ENCODE data around the gene AGBL4.

AGBL4 gene

GRCh38 chr1:49185450-49185980 lies 838.2 kb downstream of the AGBL4 start:
- H3K27ac ChIP-seq = no peak overlapping the region
- TF ChIP-seq CTCF (conservative IDR thresholded peaks at IDR 0.05) = no peak

- no peak for TF ChIP-seq CTCF (conservative IDR thresholded peaks at IDR 0.05)
- no peak overlapping the region for H3K27ac ChIP-seq
Observed at GRCh38 chr1:49183489-49183888, 840.3 kb downstream of the AGBL4 start.

DNA sequence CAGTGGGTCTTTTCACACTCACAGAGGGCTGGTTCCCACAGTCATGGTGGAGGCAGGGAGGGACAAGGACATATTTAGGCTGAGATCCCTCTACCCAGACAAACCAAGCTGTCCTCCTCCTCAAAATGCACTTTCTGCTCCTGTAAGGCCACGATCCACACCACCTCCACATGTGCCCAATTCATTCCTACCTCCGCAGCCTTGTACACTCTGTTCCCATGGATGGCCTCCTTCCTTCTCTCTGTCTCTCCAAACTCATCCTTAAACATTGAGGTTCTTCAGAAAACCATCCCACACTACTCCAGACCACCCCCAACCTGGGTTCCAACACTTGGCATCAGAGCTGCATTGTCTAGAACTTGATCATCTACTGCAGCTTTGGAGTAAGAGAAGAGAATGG lies 842.7 kb downstream of the AGBL4 start:
- no peak overlapping the region for H3K27ac ChIP-seq

GRCh38 chr1:49171941-49172593 lies 851.7 kb downstream of the AGBL4 start:
- no peak for TF ChIP-seq CTCF (conservative IDR thresholded peaks at IDR 0.05)
- no peak overlapping the region for H3K27ac ChIP-seq

More for the DNA sequence above, 842.7 kb downstream of the AGBL4 start:
- no peak for TF ChIP-seq CTCF (conservative IDR thresholded peaks at IDR 0.05)

DNA sequence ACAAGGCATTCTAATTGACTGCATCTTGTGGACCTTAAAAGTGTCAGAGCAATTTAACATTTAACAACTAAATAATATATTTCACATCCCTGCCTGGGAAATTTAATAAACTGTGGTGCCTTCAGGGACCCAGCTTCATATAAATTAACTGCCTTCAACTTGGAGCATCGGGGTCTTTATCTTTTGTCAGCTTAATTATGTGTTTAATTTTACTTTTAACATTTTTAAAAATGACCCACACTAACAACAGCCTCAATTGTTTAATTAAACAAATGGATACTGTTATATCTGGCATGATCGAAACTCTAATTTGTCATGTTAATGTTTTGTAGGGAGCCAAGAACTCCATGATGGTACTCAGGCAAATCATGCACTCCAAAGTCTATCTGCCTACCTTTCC lies 857.7 kb downstream of the AGBL4 start:
- no peak overlapping the region for H3K27ac ChIP-seq
- no peak for TF ChIP-seq CTCF (conservative IDR thresholded peaks at IDR 0.05)

- H3K27ac ChIP-seq = no peak overlapping the region
Observed at GRCh38 chr1:49163031-49163430, 860.7 kb downstream of the AGBL4 start.

DNA sequence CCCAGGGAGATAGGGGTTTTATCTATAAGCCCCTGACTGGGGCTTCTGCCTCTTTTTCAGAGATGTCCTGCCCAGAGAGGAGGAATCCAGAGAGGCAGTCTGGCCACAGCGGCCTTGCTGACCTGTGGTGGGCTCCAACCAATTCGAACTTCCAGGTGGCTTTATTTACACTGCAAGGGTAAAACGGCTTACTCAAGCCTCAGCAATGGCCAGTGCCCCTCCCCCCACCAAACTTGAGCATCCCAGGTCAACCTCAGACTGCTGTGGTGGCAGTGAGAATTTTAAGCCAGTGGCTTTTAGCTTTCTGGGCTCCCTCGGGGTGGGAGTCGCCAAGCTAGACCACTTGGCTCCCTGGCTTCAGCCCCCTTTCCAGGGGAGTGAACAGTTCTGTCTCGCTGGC lies 863.1 kb downstream of the AGBL4 start:
- H3K27ac ChIP-seq = no peak overlapping the region
- TF ChIP-seq CTCF (conservative IDR thresholded peaks at IDR 0.05) = no peak

More at GRCh38 chr1:49163031-49163430, 860.7 kb downstream of the AGBL4 start:
- no peak for TF ChIP-seq CTCF (conservative IDR thresholded peaks at IDR 0.05)
